ENCODE data around the gene STAMBPL1.

The STAMBPL1 gene

DNA sequence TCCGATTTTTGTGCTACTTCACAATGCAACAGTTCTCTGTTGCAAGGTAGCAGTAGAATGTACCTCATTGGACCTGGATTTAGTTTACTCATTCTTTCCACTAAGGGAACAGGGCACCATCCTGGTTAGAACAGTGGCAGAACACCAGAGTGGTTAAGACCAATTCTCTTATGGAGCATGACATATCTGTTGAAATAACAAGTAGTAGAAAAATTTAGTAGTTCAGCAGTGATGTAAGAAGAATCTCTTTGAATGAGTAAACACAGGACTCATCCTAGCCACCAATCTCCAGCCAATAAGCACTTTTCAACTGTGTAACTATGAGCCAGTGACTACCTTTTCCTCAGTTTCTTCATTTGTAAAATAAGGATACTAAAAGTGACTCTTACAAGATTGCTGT lies 30.8 kb upstream of the STAMBPL1 start:
- TF ChIP-seq CTCF (IDR thresholded peaks at IDR 0.05): no peak

DNA sequence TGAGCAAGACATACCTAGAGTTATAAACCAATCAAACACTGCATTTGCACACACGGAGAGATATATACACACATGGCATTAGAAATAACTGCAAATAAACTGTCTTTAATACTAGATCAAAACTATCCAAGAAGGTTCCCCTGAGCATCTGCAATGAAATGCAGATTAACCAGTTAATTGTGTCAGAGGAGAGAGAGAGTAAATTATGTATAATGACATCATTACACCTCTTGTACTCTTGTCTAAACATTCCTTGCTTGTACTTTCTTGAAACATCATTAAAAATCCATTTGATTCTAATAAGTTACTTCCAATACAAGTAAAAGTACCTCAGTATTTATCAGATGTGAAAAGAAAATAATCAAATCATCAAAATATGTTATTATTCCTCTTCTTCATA lies 29.3 kb upstream of the STAMBPL1 start:
- no peak for TF ChIP-seq CTCF (IDR thresholded peaks at IDR 0.05)

DNA sequence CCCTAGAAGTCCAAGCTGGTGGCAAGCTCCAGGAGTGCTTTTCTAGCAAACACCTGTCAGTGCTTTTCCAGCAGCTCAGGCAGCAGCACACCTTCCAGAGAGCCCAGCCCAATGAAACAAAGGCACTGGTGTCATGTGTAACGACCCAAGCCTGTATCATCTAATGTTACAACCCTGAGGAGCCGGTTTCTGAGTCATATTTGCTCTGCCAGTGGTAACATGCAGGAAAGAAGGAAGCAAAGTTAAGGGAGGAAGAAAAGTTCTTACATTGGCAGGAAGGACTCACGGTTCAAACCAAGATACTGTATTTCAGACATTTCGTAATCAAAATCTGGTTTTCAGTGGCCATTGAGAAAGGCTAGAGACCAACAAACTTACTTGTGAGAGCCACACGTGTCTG lies 28.3 kb upstream of the STAMBPL1 start, which contains the start of gene ANKRD22:
Gene ANKRD22, minus strand, starts transcription at position 139 of the 400 bp plus-strand sequence. CDS start 237 bp downstream, outside the sequence.
- TF ChIP-seq CTCF (IDR thresholded peaks at IDR 0.05): no peak

GRCh38 chr10:88852327-88852726 lies 27.7 kb upstream of the STAMBPL1 start:
- TF ChIP-seq CTCF (IDR thresholded peaks at IDR 0.05): no peak

DNA sequence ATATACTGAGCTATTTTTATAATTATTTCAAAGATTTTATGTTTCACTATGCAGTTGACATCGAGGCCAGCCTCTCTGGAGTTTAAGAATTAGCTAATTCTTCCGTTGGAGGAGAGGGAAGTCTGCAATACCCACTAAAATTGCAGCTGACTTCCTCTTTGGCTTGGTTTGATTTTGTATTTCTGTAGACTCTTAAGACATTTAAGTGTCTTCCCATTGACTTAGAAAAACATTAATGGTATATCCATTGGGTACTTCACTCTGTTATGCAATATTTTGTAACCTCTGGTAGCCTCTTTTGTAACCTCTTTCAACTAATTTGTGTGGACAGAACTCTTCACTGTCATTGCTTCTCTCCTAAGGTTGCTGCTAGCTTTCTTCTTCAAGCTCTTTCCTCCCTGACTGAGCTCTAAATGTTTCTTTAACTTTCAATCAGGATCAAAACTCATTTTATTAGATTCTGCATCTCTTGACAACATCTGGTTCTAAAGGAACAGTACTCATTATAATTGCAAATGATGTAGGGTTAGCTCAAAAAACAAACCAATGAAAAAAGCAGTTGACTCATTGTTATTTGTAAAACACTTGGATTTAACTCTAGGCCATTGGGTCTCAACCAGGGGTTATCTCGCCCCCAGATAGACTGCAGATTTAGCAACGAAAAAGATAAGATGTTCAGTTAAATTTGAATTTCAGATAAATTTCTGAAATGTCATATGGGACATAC lies 26.7 kb upstream of the STAMBPL1 start:
- no peak for TF ChIP-seq CTCF (IDR thresholded peaks at IDR 0.05)

GRCh38 chr10:88854684-88855083 lies 25.4 kb upstream of the STAMBPL1 start:
- no peak for TF ChIP-seq CTCF (IDR thresholded peaks at IDR 0.05)

DNA sequence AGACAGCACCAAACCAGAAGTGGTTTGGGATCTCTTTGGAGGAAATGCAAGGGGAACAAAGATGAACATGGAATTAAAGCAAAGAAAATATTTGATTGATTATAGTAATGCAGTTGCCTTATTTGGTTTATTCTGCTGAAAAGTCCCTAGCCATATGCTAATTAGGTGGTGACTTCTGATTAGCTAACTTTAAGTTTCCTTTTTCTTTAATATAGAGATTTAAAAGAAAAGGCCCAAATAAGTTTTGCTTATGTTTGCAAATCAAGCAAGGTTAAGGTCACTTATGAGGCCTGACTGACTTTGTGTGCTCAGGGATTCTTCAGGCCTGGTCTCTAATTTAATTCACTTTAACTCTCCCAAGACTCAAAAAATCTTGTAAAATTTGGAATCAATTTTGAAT lies 22.2 kb upstream of the STAMBPL1 start:
- TF ChIP-seq CTCF (IDR thresholded peaks at IDR 0.05): no peak

- no peak for TF ChIP-seq CTCF (IDR thresholded peaks at IDR 0.05)
These were observed 21.6 kb upstream of the STAMBPL1 start for GRCh38 chr10:88858491-88858890.
